GM23248 (cell line): ENCODE data around the gene RPL29.

Source experiments
- EZH2 ChIP-seq: fragments of 200-600 bp; sonication (generic); IDR thresholded peaks from 2 replicates; pipeline ENCODE4 v1.6.1; 2018; ENCODE audit warnings: antibody characterized with exemption, mild to moderate bottlenecking; ENCODE audit not compliant: insufficient read depth, poor library complexity, severe bottlenecking
- EZH2phosphoT487 ChIP-seq: fragments of 200-600 bp; sonication (generic); IDR thresholded peaks from 2 replicates; pipeline ENCODE4 v1.6.1; 2018; ENCODE audit warnings: antibody characterized with exemption, moderate library complexity, mild to moderate bottlenecking, low read depth; ENCODE audit not compliant: insufficient read depth

DNA sequence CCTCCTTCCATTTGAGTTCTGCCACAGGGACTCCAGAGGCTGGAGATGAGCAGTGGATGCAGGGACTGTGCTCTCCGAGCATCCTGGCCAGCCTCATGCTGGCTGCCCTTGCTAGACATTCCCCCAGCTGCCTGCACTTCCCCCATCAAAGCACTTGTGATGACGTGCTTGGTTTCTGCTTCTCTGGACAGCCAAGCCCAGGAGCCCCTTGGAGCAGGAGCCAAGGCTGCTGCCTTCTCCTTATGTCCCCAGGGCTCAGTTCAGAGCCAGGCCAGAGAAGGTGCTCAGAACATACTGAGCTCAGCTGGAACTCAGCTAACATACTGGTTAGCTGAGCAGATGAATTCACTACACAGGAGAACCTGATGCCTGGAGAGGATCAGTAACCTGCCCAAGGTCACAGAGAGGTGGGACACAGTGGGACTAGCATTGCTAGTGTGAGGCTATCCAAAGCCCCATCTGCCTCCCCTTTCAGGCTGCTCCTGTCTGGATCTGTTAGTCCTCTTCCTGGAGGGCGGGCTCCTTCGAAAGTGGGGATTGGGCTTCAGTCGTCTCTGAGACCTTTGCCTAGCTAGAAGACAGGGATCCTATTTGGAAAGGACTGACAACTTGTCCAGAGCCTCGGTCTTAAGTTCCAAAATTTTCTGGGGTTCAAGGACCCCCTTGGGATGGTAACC lies 32.7 kb downstream of the RPL29 start:
- TF ChIP-seq EZH2 (no peak), EZH2phosphoT487 (no peak)
